ENCODE results near the gene YIPF7.

DNA sequence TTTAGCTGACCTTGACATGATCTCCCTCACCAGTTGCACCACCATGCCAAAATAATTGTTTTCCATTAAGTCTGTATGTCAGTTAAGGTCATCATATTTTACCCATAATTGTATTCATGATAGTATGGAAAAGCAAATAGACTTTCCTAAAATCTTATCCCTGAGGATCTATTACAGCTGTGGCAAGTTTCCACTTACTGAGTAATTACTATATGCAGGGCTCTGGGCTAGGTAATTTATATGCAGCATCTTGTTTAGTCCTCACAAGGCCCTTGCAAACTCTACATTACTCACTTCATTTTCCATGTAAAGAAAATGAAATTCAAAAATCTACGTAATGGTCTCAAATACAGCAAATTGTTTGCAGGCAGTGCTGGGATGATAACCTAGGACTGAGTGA, 34.8 kb downstream of the YIPF7 start:
- TF ChIP-seq, protein P1, sequence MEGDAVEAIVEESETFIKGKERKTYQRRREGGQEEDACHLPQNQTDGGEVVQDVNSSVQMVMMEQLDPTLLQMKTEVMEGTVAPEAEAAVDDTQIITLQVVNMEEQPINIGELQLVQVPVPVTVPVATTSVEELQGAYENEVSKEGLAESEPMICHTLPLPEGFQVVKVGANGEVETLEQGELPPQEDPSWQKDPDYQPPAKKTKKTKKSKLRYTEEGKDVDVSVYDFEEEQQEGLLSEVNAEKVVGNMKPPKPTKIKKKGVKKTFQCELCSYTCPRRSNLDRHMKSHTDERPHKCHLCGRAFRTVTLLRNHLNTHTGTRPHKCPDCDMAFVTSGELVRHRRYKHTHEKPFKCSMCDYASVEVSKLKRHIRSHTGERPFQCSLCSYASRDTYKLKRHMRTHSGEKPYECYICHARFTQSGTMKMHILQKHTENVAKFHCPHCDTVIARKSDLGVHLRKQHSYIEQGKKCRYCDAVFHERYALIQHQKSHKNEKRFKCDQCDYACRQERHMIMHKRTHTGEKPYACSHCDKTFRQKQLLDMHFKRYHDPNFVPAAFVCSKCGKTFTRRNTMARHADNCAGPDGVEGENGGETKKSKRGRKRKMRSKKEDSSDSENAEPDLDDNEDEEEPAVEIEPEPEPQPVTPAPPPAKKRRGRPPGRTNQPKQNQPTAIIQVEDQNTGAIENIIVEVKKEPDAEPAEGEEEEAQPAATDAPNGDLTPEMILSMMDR (IDR thresholded peaks at IDR 0.05 in 4 of 5, conservative IDR thresholded peaks at IDR 0.05 in 1 of 5) = no peak
- TF ChIP-seq POLR2A (IDR thresholded peaks at IDR 0.05) = no peak

Data from gastrocnemius medialis (tissue), 4 donors.